BLaER1 (cell line): Measurements from ENCODE around the gene NEO1.

Experiments
- H3K27ac ChIP-seq: shearing (Covaris generic); formaldehyde crosslinking; 2 replicates; pipeline ENCODE4 v1.8.1; 2022
- H3K27me3 ChIP-seq: shearing (Covaris generic); formaldehyde crosslinking; 2 replicates; pipeline ENCODE4 v1.8.1; 2022
- H3K36me3 ChIP-seq: shearing (Covaris generic); formaldehyde crosslinking; 2 replicates; pipeline ENCODE4 v1.8.1; 2022
- H3K4me1 ChIP-seq: shearing (Covaris generic); formaldehyde crosslinking; 2 replicates; pipeline ENCODE4 v1.8.1; 2022
- H3K4me2 ChIP-seq: shearing (Covaris generic); formaldehyde crosslinking; 2 replicates; pipeline ENCODE4 v1.8.1; 2022
- H3K4me3 ChIP-seq: shearing (Covaris generic); formaldehyde crosslinking; 2 replicates; pipeline ENCODE4 v1.8.1; 2022
- H3K9ac ChIP-seq: shearing (Covaris generic); formaldehyde crosslinking; 2 replicates; pipeline ENCODE4 v1.8.1; 2022
- H3K9me3 ChIP-seq: shearing (Covaris generic); formaldehyde crosslinking; 2 replicates; pipeline ENCODE4 v1.8.1; 2022
- H4K20me1 ChIP-seq: shearing (Covaris generic); formaldehyde crosslinking; 2 replicates; pipeline ENCODE4 v1.8.1; 2022
- Cebpa-rat ChIP-seq: shearing (Covaris generic); IDR thresholded peaks from 2 replicates; pipeline ENCODE4 v1.8.1; 2022

Gene NEO1

GRCh38 chr15:73325191-73325861 lies 273.1 kb downstream of the NEO1 start:
- Histone ChIP-seq H3K36me3 (no peaks in the 10 kb centered on the region), H3K4me3 (peak overlapping the region; percentile 31), H3K4me2 (peak overlapping the region; percentile 89), H3K9ac (peak overlapping the region; percentile 42; the same call in 1 of the 2 replicates), H3K27me3 (no peaks in the 10 kb centered on the region), H3K9me3 (no peaks in the 10 kb centered on the region), H4K20me1 (no peaks in the 10 kb centered on the region), H3K27ac (peak overlapping the region; percentile 68), H3K4me1 (peaks cover 97% of the 10 kb centered on the region)
- no peak for TF ChIP-seq Cebpa-rat

- Histone ChIP-seq H3K4me1 (peaks cover 97% of the 10 kb centered on the region), H3K4me3 (peak overlapping the region; percentile 31; the same call in 1 of the 2 replicates), H3K27ac (peak overlapping the region; percentile 68), H4K20me1 (no peaks in the 10 kb centered on the region), H3K9me3 (no peaks in the 10 kb centered on the region), H3K36me3 (no peaks in the 10 kb centered on the region), H3K27me3 (no peaks in the 10 kb centered on the region), H3K4me2 (peak overlapping the region; percentile 89), H3K9ac (peak overlapping the region; percentile 42; the same call in 1 of the 2 replicates)
- no peak for TF ChIP-seq Cebpa-rat
Observed at GRCh38 chr15:73326157-73326556, 273.9 kb downstream of the NEO1 start.

DNA sequence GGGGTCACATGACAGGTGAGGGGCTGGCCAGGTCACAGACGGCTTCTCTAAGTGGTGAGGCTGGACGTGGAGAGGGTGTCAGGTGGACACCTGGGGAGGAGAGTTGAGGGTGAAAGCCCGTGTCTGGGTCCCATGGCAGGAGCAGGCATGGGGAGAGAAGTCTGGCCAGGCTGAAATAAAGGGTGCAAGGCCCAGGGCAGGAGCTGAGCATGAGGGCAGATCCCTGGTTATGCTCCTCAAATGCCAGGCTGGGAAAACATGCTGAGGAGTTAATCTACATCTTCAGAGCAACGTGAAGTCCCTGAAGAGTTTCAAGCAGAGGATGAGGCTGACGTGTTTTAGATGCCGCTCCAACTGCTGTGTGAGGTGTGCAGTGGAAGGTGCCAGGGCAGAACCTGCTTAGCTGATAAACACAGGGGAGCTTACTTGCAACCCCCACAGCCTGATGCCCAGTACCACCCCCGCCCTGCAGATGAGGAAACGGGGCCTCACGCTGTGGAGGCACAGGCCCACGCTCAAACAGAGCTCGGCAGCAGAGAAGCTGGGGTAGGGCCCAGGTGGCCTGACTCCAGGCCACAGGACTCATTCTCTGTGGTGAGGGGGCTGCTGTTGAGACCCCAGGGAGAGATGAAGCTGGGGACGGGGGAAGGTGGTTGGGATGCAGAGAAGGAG lies 276.0 kb downstream of the NEO1 start:
- Histone ChIP-seq H3K36me3 (no peaks in the 10 kb centered on the region), H3K4me3 (no peak overlapping the region), H4K20me1 (no peaks in the 10 kb centered on the region), H3K9ac (peak overlapping the region; percentile 28; the same call in 1 of the 2 replicates), H3K27me3 (no peaks in the 10 kb centered on the region), H3K4me2 (peak overlapping the region; percentile 89), H3K27ac (peak overlapping the region; percentile 80), H3K4me1 (peaks cover 90% of the 10 kb centered on the region), H3K9me3 (no peaks in the 10 kb centered on the region)
- no peak for TF ChIP-seq Cebpa-rat

DNA sequence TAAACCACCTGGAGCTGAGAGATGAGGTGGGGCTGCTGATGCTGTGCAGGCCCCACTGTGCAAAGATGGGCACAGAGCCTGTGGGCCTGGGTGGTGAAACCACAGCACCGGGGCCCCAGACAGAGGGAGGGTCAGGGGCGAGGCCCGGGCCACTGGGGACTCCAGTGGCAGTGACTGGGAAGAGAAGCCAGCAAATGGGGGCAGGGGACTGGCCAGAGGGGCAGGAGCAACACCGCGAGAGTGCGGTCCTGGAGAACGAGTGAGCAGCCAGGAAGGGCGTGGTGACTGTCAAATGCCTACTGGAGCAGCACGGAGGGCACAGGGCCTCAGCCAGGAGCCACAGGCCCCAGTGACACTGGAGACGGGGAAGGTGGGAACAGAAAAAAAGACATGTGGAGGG lies 276.7 kb downstream of the NEO1 start:
- H3K9ac ChIP-seq = peak overlapping the region; percentile 28; the same call in 1 of the 2 replicates
- no peaks in the 10 kb centered on the region for H3K27me3 ChIP-seq
- no peak overlapping the region for H3K4me3 ChIP-seq
- no peaks in the 10 kb centered on the region for H3K9me3 ChIP-seq
- peak overlapping the region; percentile 80 for H3K27ac ChIP-seq
- H3K4me1 ChIP-seq = peaks cover 86% of the 10 kb centered on the region
- H3K4me2 ChIP-seq = peak overlapping the region; percentile 89
- TF ChIP-seq Cebpa-rat = no peak
- no peaks in the 10 kb centered on the region for H4K20me1 ChIP-seq
- H3K36me3 ChIP-seq = no peaks in the 10 kb centered on the region

- no peak for TF ChIP-seq Cebpa-rat
- no peaks in the 10 kb centered on the region for H3K36me3 ChIP-seq
- H3K27ac ChIP-seq = peak overlapping the region; percentile 80
- peak overlapping the region; percentile 89 for H3K4me2 ChIP-seq
- H3K9ac ChIP-seq = peak overlapping the region; percentile 39; the same call in 1 of the 2 replicates
- peaks cover 80% of the 10 kb centered on the region for H3K4me1 ChIP-seq
- no peak overlapping the region for H3K4me3 ChIP-seq
- H3K27me3 ChIP-seq = no peaks in the 10 kb centered on the region
- H4K20me1 ChIP-seq = no peaks in the 10 kb centered on the region
- no peaks in the 10 kb centered on the region for H3K9me3 ChIP-seq
Observed at GRCh38 chr15:73329501-73330200, 277.4 kb downstream of the NEO1 start.

DNA sequence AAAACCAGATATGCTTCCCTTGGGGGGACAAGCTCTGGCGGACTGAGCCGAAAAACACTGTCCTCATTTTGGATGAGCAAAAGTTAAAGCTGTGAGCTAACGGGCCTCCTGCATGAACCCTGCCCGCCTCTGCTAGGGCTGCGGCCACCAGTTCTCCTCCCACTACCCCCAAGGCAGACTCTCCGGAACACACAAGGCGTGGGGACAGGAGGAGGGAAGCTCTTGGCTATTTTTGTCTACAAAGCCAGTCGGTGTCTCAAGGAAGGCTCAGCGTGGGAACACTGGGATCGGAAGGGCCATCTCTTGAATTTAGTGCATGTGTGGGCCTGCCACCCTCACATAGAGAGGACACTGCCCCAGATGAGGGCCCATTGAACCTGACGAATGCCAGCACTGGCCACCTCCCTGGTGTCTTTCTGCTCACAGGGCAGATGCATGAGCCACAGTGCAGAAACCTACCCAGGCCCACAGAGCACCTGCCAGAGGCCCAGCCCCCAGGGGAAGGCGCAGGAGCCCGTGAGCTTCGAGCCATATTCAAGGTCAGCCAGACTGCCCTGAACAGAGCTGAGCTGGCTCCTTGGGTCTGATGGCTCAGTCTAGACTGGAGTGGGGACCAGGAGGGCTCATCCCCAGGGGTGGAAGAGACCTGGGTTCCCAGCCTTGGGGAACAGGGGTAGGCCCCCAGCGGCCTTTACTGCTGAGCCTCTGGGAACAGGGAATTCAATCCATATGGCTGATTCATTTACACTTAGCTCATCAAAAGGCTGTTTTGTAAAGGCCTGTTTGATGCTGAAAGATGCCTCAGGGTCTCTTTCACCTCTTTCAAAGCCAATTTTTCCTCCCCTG lies 278.2 kb downstream of the NEO1 start:
- H3K36me3 ChIP-seq = no peaks in the 10 kb centered on the region
- H4K20me1 ChIP-seq = no peaks in the 10 kb centered on the region
- H3K4me3 ChIP-seq = 0 out of 2 replicates have a peak overlapping the region, but pooled peaks have one; percentile 10
- no peaks in the 10 kb centered on the region for H3K27me3 ChIP-seq
- H3K4me1 ChIP-seq = peaks cover 80% of the 10 kb centered on the region
- peak overlapping the region; percentile 89 for H3K4me2 ChIP-seq
- peak overlapping the region; percentile 80 for H3K27ac ChIP-seq
- H3K9ac ChIP-seq = peak overlapping the region; percentile 39; the same call in 1 of the 2 replicates
- no peak for TF ChIP-seq Cebpa-rat
- no peaks in the 10 kb centered on the region for H3K9me3 ChIP-seq

- H3K36me3 ChIP-seq = no peaks in the 10 kb centered on the region
- H3K27me3 ChIP-seq = no peaks in the 10 kb centered on the region
- TF ChIP-seq Cebpa-rat = no peak
- H3K4me1 ChIP-seq = peaks cover 75% of the 10 kb centered on the region
- no peaks in the 10 kb centered on the region for H3K9me3 ChIP-seq
- H3K4me3 ChIP-seq = no peak overlapping the region
- H3K27ac ChIP-seq = peak overlapping the region; percentile 80; the same call in 1 of the 2 replicates
- H4K20me1 ChIP-seq = no peaks in the 10 kb centered on the region
- no peak overlapping the region for H3K9ac ChIP-seq
- H3K4me2 ChIP-seq = no peak overlapping the region; the same call in 1 of the 2 replicates
Observed at GRCh38 chr15:73331501-73331900, 279.2 kb downstream of the NEO1 start.

GRCh38 chr15:73331991-73332925 lies 280.0 kb downstream of the NEO1 start:
- no peak overlapping the region for H3K27ac ChIP-seq
- no peak overlapping the region for H3K9ac ChIP-seq
- H4K20me1 ChIP-seq = no peaks in the 10 kb centered on the region
- H3K4me2 ChIP-seq = no peak overlapping the region
- TF ChIP-seq Cebpa-rat = no peak
- H3K4me1 ChIP-seq = peaks cover 67% of the 10 kb centered on the region
- no peaks in the 10 kb centered on the region for H3K27me3 ChIP-seq
- no peaks in the 10 kb centered on the region for H3K36me3 ChIP-seq
- no peaks in the 10 kb centered on the region for H3K9me3 ChIP-seq
- no peak overlapping the region for H3K4me3 ChIP-seq
